Gastroesophageal sphincter (tissue), 4 donors: ENCODE results near the gene HYCC1. TPM values are rescaled to one million over a fixed set of nuclear protein-coding genes. Genes with fewer than 3 reads are reported as not detected.

ENCODE experiments used
- ATAC-seq: fragments of 150-250 bp; one replicate; pipeline ENCODE4 v1.9.1; 2016; ENCODE audit warnings: mild to moderate bottlenecking, moderate library complexity
- H3K27ac ChIP-seq, 4 donors: fragments of 200-600 bp; sonication (generic) in 3 of 4; 1 replicate in 3 of 4; 2 replicates in 1 of 4; pipeline ENCODE4 v1.5.1; 2016 to 2019
- H3K27me3 ChIP-seq: fragments of 200-600 bp; sonication (generic); one replicate; pipeline ENCODE4 v1.5.1; 2019
- H3K36me3 ChIP-seq, 2 donors: fragments of 200-600 bp; sonication (generic); one replicate each; pipeline ENCODE4 v1.5.1; 2019; ENCODE audit warnings: control low read depth in 1 of 2
- H3K4me1 ChIP-seq, 3 donors: fragments of 200-600 bp; sonication (generic); 1 replicate in 2 of 3; 2 replicates in 1 of 3; pipeline ENCODE4 v1.5.1; 2016 to 2019; ENCODE audit warnings: control low read depth in 2 of 3
- H3K4me3 ChIP-seq, 2 donors: fragments of 200-600 bp; sonication (generic); one replicate each; pipeline ENCODE4 v1.5.1; 2019; ENCODE audit warnings: mild to moderate bottlenecking in 1 of 2, moderate library complexity in 1 of 2
- H3K9me3 ChIP-seq, 3 donors: fragments of 200-600 bp; sonication (generic); one replicate each; pipeline ENCODE4 v1.5.1; 2017 to 2019; ENCODE audit warnings: control low read depth in 2 of 3
- CTCF ChIP-seq, 4 experiments: fragments of 200-600 bp in 2 of 4; fragments of 450-650 bp in 2 of 4; sonication (generic) in 1 of 4; IDR thresholded peaks; one replicate each; pipeline ENCODE4 v1.5.1; 2017 to 2019; ENCODE audit warnings: antibody characterized with exemption in 4 of 4, mild to moderate bottlenecking in 2 of 4, moderate library complexity in 2 of 4
- EP300 ChIP-seq: sonication (generic); formaldehyde crosslinking; IDR thresholded peaks from one replicate; pipeline ENCODE4 v1.6.1; 2017; ENCODE audit warnings: antibody characterized with exemption, mild to moderate bottlenecking
- POLR2A ChIP-seq, 2 donors: fragments of 450-650 bp; IDR thresholded peaks; one replicate each; pipeline ENCODE4 v1.6.1; 2017; ENCODE audit warnings: antibody characterized with exemption in 2 of 2, mild to moderate bottlenecking in 2 of 2, moderate library complexity in 1 of 2
- POLR2AphosphoS5 ChIP-seq: sonication (generic); formaldehyde crosslinking; IDR thresholded peaks from one replicate; pipeline ENCODE4 v1.6.1; 2017; ENCODE audit warnings: antibody characterized with exemption
- WGBS, 2 donors: methylation state at CpG; one replicate each; pipeline ENCODE4 v1.1.5; 2018; ENCODE audit warnings: low coverage in 1 of 2; 5-methylcytosine and 5-hydroxymethylcytosine counted together
- total RNA-seq, 4 donors: library from RNA; depleted of rRNA; stranded (reverse); fragments of >200 nt; gene quantifications; one replicate each; pipeline ENCODE4 v1.1.0, GENCODE V29; 2016

Gene HYCC1
- total RNA-seq, 4 donors from 2014 or later = 39.7 to 87.7 (median 52.7) TPM

- H3K27me3 ChIP-seq = no peaks in the 10 kb centered on the region
- 94 to 100% methylated on average over 1 of the region's 1 CpG for WGBS, 2 donors
- no peak overlapping the region for H3K4me3 ChIP-seq
- peaks cover 0 to 14% (median 9%) of the 10 kb centered on the region in 3 donors for H3K4me1 ChIP-seq
- no peak for ATAC-seq
- peak overlapping the region in 3 of 4 donors; percentile 53 to 69 (median 62) for H3K27ac ChIP-seq
- no peaks in the 10 kb centered on the region for H3K9me3 ChIP-seq
- no peak for TF ChIP-seq POLR2AphosphoS5
- TF ChIP-seq EP300 = no peak
- no peak for TF ChIP-seq CTCF (IDR thresholded peaks at IDR 0.05)
- TF ChIP-seq POLR2A (IDR thresholded peaks at IDR 0.05) = no peak
- no peaks in the 10 kb centered on the region for H3K36me3 ChIP-seq
Measured at GRCh38 chr7:23021596-23021995, 7.7 kb upstream of the HYCC1 start.

- Histone ChIP-seq H3K27me3 (no peaks in the 10 kb centered on the region), H3K4me3 (no peak overlapping the region), H3K36me3 (no peaks in the 10 kb centered on the region), H3K4me1 (peaks cover 0 to 21% (median 9%) of the 10 kb centered on the region in 3 donors), H3K27ac (peak overlapping the region in 3 of 4 donors; percentile 53 to 69 (median 62)), H3K9me3 (no peaks in the 10 kb centered on the region)
- 10 to 38% methylated on average over 3 of the region's 3 CpGs for WGBS, 2 donors
- peak; percentile 88 for ATAC-seq
- TF ChIP-seq POLR2AphosphoS5 = peak; percentile 25
- TF ChIP-seq EP300 = no peak
Measured at GRCh38 chr7:23020742-23021401, 6.9 kb upstream of the HYCC1 start.

- no peak for ATAC-seq
- peaks cover 0 to 28% (median 9%) of the 10 kb centered on the region in 3 donors for H3K4me1 ChIP-seq
- H3K27me3 ChIP-seq = no peaks in the 10 kb centered on the region
- H3K9me3 ChIP-seq = no peaks in the 10 kb centered on the region
- TF ChIP-seq CTCF (IDR thresholded peaks at IDR 0.05) (no peak), POLR2AphosphoS5 (no peak), EP300 (no peak), POLR2A (IDR thresholded peaks at IDR 0.05) (no peak)
- no peak overlapping the region for H3K4me3 ChIP-seq
- WGBS, 2 donors = 67 to 74% methylated on average over 3 to 6 of the region's 6 CpGs
- no peak overlapping the region for H3K27ac ChIP-seq
- no peaks in the 10 kb centered on the region for H3K36me3 ChIP-seq
Measured at GRCh38 chr7:23018750-23019149, 4.8 kb upstream of the HYCC1 start.

- WGBS, 2 donors = 26 to 30% methylated on average over 3 of the region's 3 CpGs
- Histone ChIP-seq H3K27me3 (no peaks in the 10 kb centered on the region), H3K4me3 (no peak overlapping the region), H3K27ac (peak overlapping the region in 1 of 4 donors; percentile 5), H3K9me3 (no peaks in the 10 kb centered on the region), H3K36me3 (no peaks in the 10 kb centered on the region), H3K4me1 (peaks cover 3 to 34% (median 9%) of the 10 kb centered on the region in 3 donors)
- ATAC-seq = no peak
- TF ChIP-seq CTCF (IDR thresholded peaks at IDR 0.05) (no peak), POLR2A (IDR thresholded peaks at IDR 0.05) (no peak), POLR2AphosphoS5 (no peak)
Measured at GRCh38 chr7:23017309-23017708, 3.4 kb upstream of the HYCC1 start.

GRCh38 chr7:23016345-23017253 is 2.7 kb upstream of the HYCC1 start:
- H3K27ac ChIP-seq = peak overlapping the region in 1 of 4 donors; percentile 5
- no peak overlapping the region for H3K4me3 ChIP-seq
- no peak for ATAC-seq
- TF ChIP-seq POLR2AphosphoS5 (no peak), CTCF (IDR thresholded peaks at IDR 0.05) (no peak), POLR2A (IDR thresholded peaks at IDR 0.05) (no peak), EP300 (no peak)
- no peaks in the 10 kb centered on the region for H3K27me3 ChIP-seq
- WGBS, 2 donors = 72 to 78% methylated on average over 8 to 9 of the region's 9 CpGs
- H3K9me3 ChIP-seq = no peaks in the 10 kb centered on the region
- no peaks in the 10 kb centered on the region for H3K36me3 ChIP-seq
- peaks cover 6 to 41% (median 9%) of the 10 kb centered on the region in 3 donors for H3K4me1 ChIP-seq
